Cardiac muscle cell (in vitro differentiated cells and primary cell): ENCODE data around the gene SNX20. TPM values are rescaled to one million over a fixed set of nuclear protein-coding genes. Genes with fewer than 3 reads are reported as not detected.

Experiments used
- DNase-seq, 2 donors: peaks; one replicate each; pipeline versions ENCODE4 v3.0.0 to v3.0.0-alpha.2; 2010 to 2017; ENCODE audit warnings: low read depth in 1 of 2, low spot score in 1 of 2
- H3K27ac ChIP-seq: fragments of 200-600 bp; sonication (generic); 2 replicates; pipeline ENCODE4 v1.5.1; 2016
- H3K27me3 ChIP-seq: fragments of 200-600 bp; sonication (generic); 2 replicates; pipeline ENCODE4 v1.6.0; 2016; ENCODE audit warnings: control low read depth
- H3K36me3 ChIP-seq: fragments of 200-600 bp; sonication (generic); 2 replicates; pipeline ENCODE4 v1.5.1; 2016; ENCODE audit warnings: control low read depth
- H3K4me1 ChIP-seq: fragments of 200-600 bp; sonication (generic); 2 replicates; pipeline ENCODE4 v1.8.1; 2017; ENCODE audit warnings: low read depth, mild to moderate bottlenecking, mixed run types
- H3K4me3 ChIP-seq: fragments of 200-600 bp; sonication (generic); 2 replicates; pipeline ENCODE4 v1.5.1; 2016; ENCODE audit warnings: mild to moderate bottlenecking
- H3K9me3 ChIP-seq: fragments of 200-600 bp; sonication (generic); 2 replicates; pipeline ENCODE4 v1.5.1; 2017; ENCODE audit warnings: low read depth, mild to moderate bottlenecking, control low read depth
- polyA plus RNA-seq: library from polyadenylated mRNA; unstranded; fragments of >200 nt; fragmentation: Nextera tagmentation; extraction: Ambion mirVana; gene quantifications from 2 replicates; pipeline ENCODE4 v1.2.1, GENCODE V29; 2016
- total RNA-seq: library from RNA; depleted of rRNA; stranded (reverse); fragments of >200 nt; gene quantifications from 2 replicates; pipeline ENCODE4 v1.2.3, GENCODE V29; 2016
- TF ChIP-seq, protein P1 (sequence below): IDR thresholded peaks from 2 replicates; pipeline ENCODE4 v1.5.1; 2012; ENCODE audit warnings: low read depth, mild to moderate bottlenecking, low read length

Gene SNX20
- total and polyA plus RNA-seq, 2 experiments from 2014 or later, result not detected

DNA sequence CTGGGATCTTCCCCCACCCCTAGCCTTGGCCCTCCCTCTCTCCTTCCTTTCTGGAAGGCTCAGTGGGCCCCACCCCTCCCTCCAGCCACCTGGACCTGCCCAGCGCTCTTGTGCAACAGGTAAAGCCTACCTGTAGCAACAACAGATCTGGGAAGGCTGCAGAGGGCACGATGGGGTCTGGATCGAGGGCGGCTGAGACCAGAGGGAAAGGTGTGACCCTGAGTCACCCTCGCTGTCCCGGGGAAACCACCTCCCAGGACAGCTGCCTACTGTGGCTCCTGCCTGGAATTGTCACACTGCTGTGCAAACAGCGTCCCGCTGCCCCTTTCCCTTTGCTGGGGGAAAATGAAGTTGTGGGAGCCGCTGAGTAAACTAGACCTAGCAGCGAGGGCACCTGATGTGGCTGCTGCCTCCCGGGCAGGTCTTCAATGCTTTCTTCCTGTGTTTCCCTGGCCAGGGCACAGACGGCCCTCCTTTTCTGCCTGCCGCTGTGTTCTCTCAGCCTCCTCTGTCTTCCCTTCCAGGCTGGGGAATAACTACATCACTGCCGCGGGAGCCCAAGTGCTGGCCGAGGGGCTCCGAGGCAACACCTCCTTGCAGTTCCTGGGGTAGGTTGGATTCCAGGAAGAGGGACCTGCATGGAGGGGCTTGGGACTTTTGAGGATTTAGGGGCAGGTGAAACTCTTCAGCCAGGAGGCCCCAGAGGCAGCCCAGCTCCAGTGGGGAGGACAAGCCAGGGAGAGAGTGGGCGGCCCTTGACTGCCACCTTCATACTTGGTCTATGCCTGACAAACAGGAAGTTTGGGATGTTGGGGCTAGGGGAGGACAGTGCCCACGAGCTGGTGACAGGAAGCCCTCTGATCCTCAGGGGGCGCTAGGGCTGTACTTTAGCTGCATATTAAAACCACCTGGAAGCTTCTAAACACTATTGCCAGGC lies 38.6 kb upstream of the SNX20 start:
- H3K4me1 ChIP-seq, result peaks cover 4% of the 10 kb centered on the region
- no peaks in the 10 kb centered on the region for H3K36me3 ChIP-seq
- H3K27me3 ChIP-seq, result no peaks in the 10 kb centered on the region
- TF ChIP-seq, protein P1, sequence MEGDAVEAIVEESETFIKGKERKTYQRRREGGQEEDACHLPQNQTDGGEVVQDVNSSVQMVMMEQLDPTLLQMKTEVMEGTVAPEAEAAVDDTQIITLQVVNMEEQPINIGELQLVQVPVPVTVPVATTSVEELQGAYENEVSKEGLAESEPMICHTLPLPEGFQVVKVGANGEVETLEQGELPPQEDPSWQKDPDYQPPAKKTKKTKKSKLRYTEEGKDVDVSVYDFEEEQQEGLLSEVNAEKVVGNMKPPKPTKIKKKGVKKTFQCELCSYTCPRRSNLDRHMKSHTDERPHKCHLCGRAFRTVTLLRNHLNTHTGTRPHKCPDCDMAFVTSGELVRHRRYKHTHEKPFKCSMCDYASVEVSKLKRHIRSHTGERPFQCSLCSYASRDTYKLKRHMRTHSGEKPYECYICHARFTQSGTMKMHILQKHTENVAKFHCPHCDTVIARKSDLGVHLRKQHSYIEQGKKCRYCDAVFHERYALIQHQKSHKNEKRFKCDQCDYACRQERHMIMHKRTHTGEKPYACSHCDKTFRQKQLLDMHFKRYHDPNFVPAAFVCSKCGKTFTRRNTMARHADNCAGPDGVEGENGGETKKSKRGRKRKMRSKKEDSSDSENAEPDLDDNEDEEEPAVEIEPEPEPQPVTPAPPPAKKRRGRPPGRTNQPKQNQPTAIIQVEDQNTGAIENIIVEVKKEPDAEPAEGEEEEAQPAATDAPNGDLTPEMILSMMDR, result no peak
- no peak overlapping the region for H3K4me3 ChIP-seq
- H3K9me3 ChIP-seq, result no peaks in the 10 kb centered on the region
- H3K27ac ChIP-seq, result no peak overlapping the region
- no peak for DNase-seq

DNA sequence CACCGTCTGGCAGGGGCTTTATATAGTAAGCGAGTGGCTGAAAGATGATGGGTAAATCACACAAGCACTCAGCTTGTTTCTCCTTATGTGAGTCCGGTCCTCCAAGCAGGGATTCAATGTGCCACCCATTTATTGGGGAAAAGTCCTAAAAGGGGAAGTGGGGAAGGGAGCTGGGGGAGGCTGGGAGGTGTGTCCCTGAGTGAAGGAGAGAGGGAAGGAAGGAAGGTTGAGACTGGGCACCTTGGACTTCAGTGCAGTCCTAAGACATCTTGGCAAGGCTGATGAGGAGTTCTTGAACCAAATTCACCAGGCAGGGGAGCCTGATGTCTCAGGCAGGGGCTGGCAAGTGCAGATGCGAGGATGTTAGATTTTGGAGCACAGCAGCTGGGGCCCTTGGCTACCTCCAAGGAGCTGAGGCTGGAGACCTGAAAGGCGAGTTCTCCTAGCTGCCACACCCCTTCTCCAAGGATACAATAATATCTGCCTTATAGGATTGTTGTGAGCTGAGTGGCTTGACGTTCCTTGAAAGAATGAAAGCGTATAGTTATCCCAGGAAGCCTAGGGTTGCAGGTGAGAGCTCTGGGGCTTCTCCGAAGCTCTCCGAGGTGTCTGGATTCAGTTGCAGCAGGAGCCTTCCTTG lies 37.8 kb upstream of the SNX20 start:
- TF ChIP-seq, protein P1, result no peak
- Histone ChIP-seq H3K36me3 (no peaks in the 10 kb centered on the region), H3K27ac (no peak overlapping the region), H3K27me3 (no peaks in the 10 kb centered on the region), H3K4me1 (peaks cover 4% of the 10 kb centered on the region), H3K4me3 (no peak overlapping the region), H3K9me3 (no peaks in the 10 kb centered on the region)
- no peak for DNase-seq

DNA sequence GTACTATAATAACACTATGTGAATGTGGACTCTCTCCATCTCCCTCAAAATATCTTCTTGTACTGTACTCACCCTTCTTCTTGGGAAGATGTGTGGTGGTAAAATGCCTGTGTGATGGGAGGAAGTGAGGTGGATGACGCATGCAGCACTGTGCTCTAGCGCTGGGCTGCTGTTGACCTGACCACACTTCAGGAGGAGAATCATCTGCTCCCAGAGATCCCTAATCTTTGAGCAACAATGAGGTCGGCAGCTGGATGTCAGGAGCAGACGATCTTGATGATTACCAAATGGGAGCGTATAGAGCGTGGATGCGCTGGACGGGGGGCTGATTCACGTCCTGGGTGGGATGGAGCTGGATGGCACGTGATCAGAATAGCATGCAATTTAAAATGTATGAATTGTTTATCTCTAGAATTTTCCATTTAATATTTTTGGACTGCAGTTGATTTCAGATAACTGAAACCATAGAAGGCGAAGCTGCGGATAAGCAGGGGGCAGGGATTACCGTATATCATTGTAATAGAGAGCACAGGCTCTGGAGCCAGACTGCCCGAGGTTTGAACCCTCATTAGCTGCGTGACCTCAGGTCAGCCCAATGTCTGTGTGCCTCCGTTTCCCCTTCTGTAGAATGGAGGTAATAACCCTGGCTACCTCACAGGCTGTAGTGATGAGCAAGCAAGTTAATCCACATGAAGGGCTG lies 37.1 kb upstream of the SNX20 start:
- Histone ChIP-seq H3K27ac (no peak overlapping the region), H3K4me3 (no peak overlapping the region), H3K4me1 (peaks cover 4% of the 10 kb centered on the region), H3K36me3 (no peaks in the 10 kb centered on the region), H3K27me3 (no peaks in the 10 kb centered on the region), H3K9me3 (no peaks in the 10 kb centered on the region)
- TF ChIP-seq, protein P1, result no peak
- peak in 1 of 2 donors; percentile 85 for DNase-seq

DNA sequence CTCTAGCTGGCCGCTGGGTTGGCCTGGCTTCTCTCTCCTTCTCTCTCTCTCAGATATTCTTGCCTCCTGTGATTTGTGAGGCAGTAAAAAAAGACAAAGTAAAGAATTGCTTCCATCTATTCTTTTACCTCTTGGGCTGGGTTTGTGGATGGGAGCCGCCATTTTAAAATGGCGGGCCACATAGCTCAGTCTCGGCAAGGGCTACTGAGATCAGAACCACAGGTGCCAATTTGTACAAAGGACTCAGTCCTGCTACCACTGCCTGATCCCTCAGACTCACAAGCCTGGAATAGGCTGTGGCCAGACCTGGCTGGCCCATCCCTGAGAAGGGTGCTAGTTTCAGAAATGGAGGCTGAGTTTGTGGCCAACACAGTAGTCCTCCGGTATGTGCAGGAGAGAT lies 36.4 kb upstream of the SNX20 start:
- peaks cover 4% of the 10 kb centered on the region for H3K4me1 ChIP-seq
- TF ChIP-seq, protein P1, result no peak
- no peaks in the 10 kb centered on the region for H3K36me3 ChIP-seq
- H3K27me3 ChIP-seq, result no peaks in the 10 kb centered on the region
- no peak overlapping the region for H3K4me3 ChIP-seq
- no peaks in the 10 kb centered on the region for H3K9me3 ChIP-seq
- DNase-seq, result no peak
- no peak overlapping the region for H3K27ac ChIP-seq

DNA sequence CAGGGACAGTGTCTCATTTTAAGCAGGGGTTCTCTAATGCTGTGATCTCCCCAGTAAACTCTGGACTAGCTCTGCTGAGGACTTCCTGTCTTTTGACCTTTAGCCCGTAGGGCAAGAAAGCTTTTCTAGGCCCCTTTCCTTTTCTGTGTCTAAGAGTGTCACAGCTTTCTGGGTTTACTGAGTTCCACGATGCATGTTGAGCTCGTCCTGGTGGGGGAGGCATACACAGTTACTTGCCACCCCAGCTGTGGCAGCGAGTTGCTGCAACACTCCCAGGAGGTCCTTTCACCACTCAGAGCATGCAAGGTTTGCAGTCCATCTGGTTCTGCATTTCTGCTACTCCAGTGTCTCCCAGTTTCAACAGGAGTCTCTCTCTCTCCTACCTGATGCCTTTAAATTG lies 36.0 kb upstream of the SNX20 start:
- TF ChIP-seq, protein P1, result no peak

More for the DNA sequence above, 36.0 kb upstream of the SNX20 start:
- DNase-seq, result no peak
- H3K27ac ChIP-seq, result no peak overlapping the region
- H3K27me3 ChIP-seq, result no peaks in the 10 kb centered on the region
- no peaks in the 10 kb centered on the region for H3K36me3 ChIP-seq
- no peak overlapping the region for H3K4me3 ChIP-seq
- H3K9me3 ChIP-seq, result no peaks in the 10 kb centered on the region
- peaks cover 4% of the 10 kb centered on the region for H3K4me1 ChIP-seq
